Measurements from ENCODE around the gene PSMC1.

- TF ChIP-seq CTCF (IDR thresholded peaks at IDR 0.05) (no peak), ZFX (IDR thresholded peaks at IDR 0.05; ENCODE audit: borderline replicate concordance) (no peak)
These were observed 17.7 kb downstream of the PSMC1 start for GRCh38 chr14:90274019-90274418.

Measured in 22Rv1 (cell line).